ENCODE measurements around the gene CSHL1.

The CSHL1 gene

GRCh38 chr17:63939401-63939800, 28.3 kb upstream of the CSHL1 start:
- TF ChIP-seq CTCF (IDR thresholded peaks at IDR 0.05): no peak
- TF ChIP-seq ZFX (IDR thresholded peaks at IDR 0.05; ENCODE audit: borderline replicate concordance): no peak
- H3K27ac ChIP-seq: no peak overlapping the region

- H3K27ac ChIP-seq: no peak overlapping the region
Observed at GRCh38 chr17:63937920-63938319, 26.9 kb upstream of the CSHL1 start.

GRCh38 chr17:63937319-63937718, 26.3 kb upstream of the CSHL1 start:
- H3K27ac ChIP-seq: no peak overlapping the region
- TF ChIP-seq CTCF (IDR thresholded peaks at IDR 0.05) (no peak), ZFX (IDR thresholded peaks at IDR 0.05; ENCODE audit: borderline replicate concordance) (no peak)

More at GRCh38 chr17:63937920-63938319, 26.9 kb upstream of the CSHL1 start:
- TF ChIP-seq CTCF (IDR thresholded peaks at IDR 0.05): no peak
- no peak for TF ChIP-seq ZFX (IDR thresholded peaks at IDR 0.05; ENCODE audit: borderline replicate concordance)

GRCh38 chr17:63934183-63935112, 23.4 kb upstream of the CSHL1 start:
- no peak overlapping the region for H3K27ac ChIP-seq
- no peak for TF ChIP-seq ZFX (IDR thresholded peaks at IDR 0.05; ENCODE audit: borderline replicate concordance)
- TF ChIP-seq CTCF (IDR thresholded peaks at IDR 0.05): no peak

- TF ChIP-seq ZFX (IDR thresholded peaks at IDR 0.05; ENCODE audit: borderline replicate concordance): no peak
- TF ChIP-seq CTCF (IDR thresholded peaks at IDR 0.05): no peak
- H3K27ac ChIP-seq: no peak overlapping the region
Observed at GRCh38 chr17:63933598-63933997, 22.5 kb upstream of the CSHL1 start.

GRCh38 chr17:63932721-63933120, 21.7 kb upstream of the CSHL1 start:
- TF ChIP-seq CTCF (IDR thresholded peaks at IDR 0.05) (no peak), ZFX (IDR thresholded peaks at IDR 0.05; ENCODE audit: borderline replicate concordance) (no peak)
- H3K27ac ChIP-seq: no peak overlapping the region

- TF ChIP-seq CTCF (IDR thresholded peaks at IDR 0.05) (no peak), ZFX (IDR thresholded peaks at IDR 0.05; ENCODE audit: borderline replicate concordance) (no peak)
- H3K27ac ChIP-seq: no peak within 1 kb of the TSS
Observed at GRCh38 chr17:63931981-63932561, 21.0 kb upstream of the CSHL1 start, which contains the start of gene CD79B. TSS of gene CD79B (minus strand) at chr17:63932331. CDS start at chr17:63932261, 70 bp downstream.
